H9 (cell line): ENCODE measurements around the gene MPZL3. TPM values are rescaled to one million over a fixed set of nuclear protein-coding genes. Genes with fewer than 3 reads are reported as not detected.

Source experiments
- DNase-seq: peaks from one replicate; pipeline ENCODE4 v3.0.0-alpha.2; 2017
- H2AFZ ChIP-seq: one replicate; pipeline ENCODE4 v1.6.1; 2013; ENCODE audit warnings: mild to moderate bottlenecking, low read length, control low read depth, moderate library complexity
- H2AK5ac ChIP-seq: 2 replicates; pipeline ENCODE4 v1.6.1; 2013; ENCODE audit warnings: low read length, control low read depth, mixed read lengths; ENCODE audit not compliant: insufficient read length
- H2BK120ac ChIP-seq: one replicate; pipeline ENCODE4 v1.6.1; 2013; ENCODE audit warnings: low read depth, mild to moderate bottlenecking, low read length, control low read depth, inconsistent platforms; ENCODE audit not compliant: poor library complexity, severe bottlenecking
- H2BK12ac ChIP-seq: 2 replicates; pipeline ENCODE4 v1.6.1; 2013; ENCODE audit warnings: low read length, control low read depth, mixed read lengths, low read depth; ENCODE audit not compliant: insufficient read length
- H2BK15ac ChIP-seq: 2 replicates; pipeline ENCODE4 v1.6.1; 2013; ENCODE audit warnings: low read depth, low read length, control low read depth
- H2BK20ac ChIP-seq: one replicate; pipeline ENCODE4 v1.6.1; 2013; ENCODE audit warnings: low read depth, mild to moderate bottlenecking, low read length, control low read depth, inconsistent platforms; ENCODE audit not compliant: poor library complexity, severe bottlenecking
- H2BK5ac ChIP-seq: 2 replicates; pipeline ENCODE4 v1.6.1; 2013; ENCODE audit warnings: low read length, control low read depth, mixed read lengths; ENCODE audit not compliant: insufficient read length
- H3K14ac ChIP-seq: 2 replicates; pipeline ENCODE4 v1.6.1; 2013; ENCODE audit warnings: low read length, control low read depth; ENCODE audit not compliant: insufficient read depth
- H3K18ac ChIP-seq: 2 replicates; pipeline ENCODE4 v1.6.1; 2013; ENCODE audit warnings: low read depth, mild to moderate bottlenecking, mixed read lengths, low read length, control low read depth; ENCODE audit not compliant: insufficient read length
- H3K23ac ChIP-seq: 2 replicates; pipeline ENCODE4 v1.6.1; 2013; ENCODE audit warnings: low read length, control low read depth, mixed read lengths, low read depth; ENCODE audit not compliant: insufficient read length
- H3K23me2 ChIP-seq: 2 replicates; pipeline ENCODE4 v1.6.1; 2013; ENCODE audit warnings: low read depth, mild to moderate bottlenecking, mixed read lengths, low read length, control low read depth; ENCODE audit not compliant: insufficient read length, poor library complexity, severe bottlenecking
- H3K27ac ChIP-seq: 2 replicates; pipeline ENCODE4 v1.5.1; 2013; ENCODE audit warnings: low read length, control low read depth, mixed read lengths, low read depth; ENCODE audit not compliant: insufficient read length
- H3K27me3 ChIP-seq: 2 replicates; pipeline ENCODE4 v1.6.1; 2013; ENCODE audit warnings: low read length, control low read depth, inconsistent platforms; ENCODE audit not compliant: insufficient read depth
- H3K4ac ChIP-seq: 2 replicates; pipeline ENCODE4 v1.6.1; 2013; ENCODE audit warnings: low read depth, mild to moderate bottlenecking, control low read depth, inconsistent platforms, low read length, moderate library complexity
- H3K4me1 ChIP-seq: 2 replicates; pipeline ENCODE4 v1.6.1; 2013; ENCODE audit warnings: low read length, control low read depth, inconsistent platforms; ENCODE audit not compliant: insufficient read depth
- H3K4me2 ChIP-seq: 2 replicates; pipeline ENCODE4 v1.6.1; 2013; ENCODE audit warnings: low read length, control low read depth, mixed read lengths; ENCODE audit not compliant: insufficient read length, insufficient read depth
- H3K56ac ChIP-seq: 2 replicates; pipeline ENCODE4 v1.6.1; 2013; ENCODE audit warnings: low read depth, mild to moderate bottlenecking, mixed read lengths, low read length, control low read depth; ENCODE audit not compliant: insufficient read length
- H3K79me1 ChIP-seq: 2 replicates; pipeline ENCODE4 v1.6.1; 2013; ENCODE audit warnings: low read depth, mild to moderate bottlenecking, moderate library complexity, low read length, control low read depth, inconsistent platforms; ENCODE audit not compliant: insufficient read depth, poor library complexity, severe bottlenecking
- H3K79me2 ChIP-seq: 2 replicates; pipeline ENCODE4 v1.6.1; 2013; ENCODE audit warnings: low read length, control low read depth, inconsistent platforms; ENCODE audit not compliant: insufficient read depth
- H3K9ac ChIP-seq: 2 replicates; pipeline ENCODE4 v1.6.1; 2013; ENCODE audit warnings: low read length, control low read depth, mixed read lengths; ENCODE audit not compliant: insufficient read length; ENCODE audit errors: extremely low read depth
- H3K9me3 ChIP-seq: one replicate; pipeline ENCODE4 v1.6.1; 2013; ENCODE audit warnings: low read depth, low read length, inconsistent platforms; ENCODE audit not compliant: control insufficient read depth
- H3T11ph ChIP-seq: one replicate; pipeline ENCODE4 v1.6.1; 2013; ENCODE audit warnings: mild to moderate bottlenecking, low read length, control low read depth, inconsistent platforms
- H4K20me1 ChIP-seq: one replicate; pipeline ENCODE4 v1.6.1; 2013; ENCODE audit not compliant: control insufficient read depth, insufficient read length, insufficient read depth
- H4K5ac ChIP-seq: 2 replicates; pipeline ENCODE4 v1.6.1; 2013; ENCODE audit warnings: low read depth, mild to moderate bottlenecking, mixed read lengths, low read length, control low read depth; ENCODE audit not compliant: insufficient read length
- H4K8ac ChIP-seq: replicated peaks from 2 replicates; pipeline ENCODE4 v1.6.1; 2013; ENCODE audit warnings: low read length, control low read depth, mixed read lengths, low read depth; ENCODE audit not compliant: insufficient read length
- H4K91ac ChIP-seq: 2 replicates; pipeline ENCODE4 v1.6.1; 2013; ENCODE audit warnings: low read depth, mild to moderate bottlenecking, moderate library complexity, mixed read lengths, low read length, control low read depth; ENCODE audit not compliant: insufficient read length
- H3K27ac Mint-ChIP-seq, 3 experiments: 2 replicates in 2 of 3; 3 replicates in 1 of 3; pipeline ENCODE4 v1.8.0; 2020 to 2021; ENCODE audit warnings: mixed read lengths in 3 of 3, mild to moderate bottlenecking in 1 of 3, moderate library complexity in 1 of 3
- H3K27me3 Mint-ChIP-seq: 2 replicates; pipeline ENCODE4 v1.8.0; 2021; ENCODE audit warnings: low read depth, mild to moderate bottlenecking, moderate library complexity, mixed read lengths
- H3K36me3 Mint-ChIP-seq, 3 experiments: 2 replicates in 2 of 3; 3 replicates in 1 of 3; pipeline ENCODE4 v1.8.0; 2020 to 2021; ENCODE audit warnings: low read depth in 3 of 3, mixed read lengths in 3 of 3; ENCODE audit not compliant: insufficient read depth in 1 of 3
- H3K4me1 Mint-ChIP-seq, 2 experiments: 2 replicates each; pipeline ENCODE4 v1.8.0; 2020; ENCODE audit warnings: mixed read lengths in 2 of 2
- H3K4me3 Mint-ChIP-seq, 2 experiments: 2 replicates in 1 of 2; 3 replicates in 1 of 2; pipeline ENCODE4 v1.8.0; 2020 to 2021; ENCODE audit warnings: mild to moderate bottlenecking in 2 of 2, mixed read lengths in 2 of 2, moderate library complexity in 1 of 2
- H3K9me3 Mint-ChIP-seq, 2 experiments: 2 replicates in 1 of 2; 3 replicates in 1 of 2; pipeline ENCODE4 v1.8.0; 2020; ENCODE audit warnings: mild to moderate bottlenecking in 2 of 2, mixed read lengths in 2 of 2, moderate library complexity in 1 of 2
- CTCF ChIP-seq: fragments of 200-600 bp; sonication (generic); conservative IDR thresholded peaks from 3 replicates; pipeline ENCODE4 v1.8.0; 2021; ENCODE audit warnings: antibody characterized with exemption, mild to moderate bottlenecking
- WGBS: extraction: QIAGEN DNeasy Blood & Tissue Kit; methylation state at CpG from one replicate; pipeline ENCODE4 v1.1.7; 2013; ENCODE audit warnings: missing lambda C conversion rate, low lambda C conversion rate, mixed read lengths; ENCODE audit not compliant: insufficient read length; ENCODE audit errors: extremely low coverage; 5-methylcytosine and 5-hydroxymethylcytosine counted together
- total RNA-seq: library from RNA; stranded (reverse); gene quantifications from 2 replicates; pipeline ENCODE4 v1.2.1, GENCODE V29; 2021

The MPZL3 gene
- total RNA-seq, 1 experiment from 2014 or later, result 2.6 TPM

GRCh38 chr11:118215262-118215661 lies 36.9 kb downstream of the MPZL3 start:
- Histone ChIP-seq H2BK120ac (no peak overlapping the region), H3K14ac (no peak overlapping the region), H3K18ac (no peak overlapping the region), H3K79me1 (no peaks in the 10 kb centered on the region), H3T11ph (no peak overlapping the region), H3K9me3 (no peaks in the 10 kb centered on the region), H2BK12ac (no peak overlapping the region), H3K27me3 (no peaks in the 10 kb centered on the region), H2BK20ac (no peak overlapping the region), H2AK5ac (no peak overlapping the region), H3K27ac (no peak overlapping the region), H3K4me1 (peaks cover 26% of the 10 kb centered on the region), H4K20me1 (no peaks in the 10 kb centered on the region), H3K23me2 (no peaks in the 10 kb centered on the region), H3K56ac (no peak overlapping the region), H2BK5ac (no peak overlapping the region), H3K23ac (no peak overlapping the region), H4K8ac (no peak overlapping the region), H3K79me2 (no peaks in the 10 kb centered on the region), H3K4ac (no peak overlapping the region), H3K9ac (no peak overlapping the region), H2BK15ac (no peak overlapping the region), H4K91ac (no peak overlapping the region), H3K4me2 (no peak overlapping the region), H2AFZ (no peak overlapping the region), H4K5ac (no peak overlapping the region)
- H3K4me3 Mint-ChIP-seq, result no peak overlapping the region
- H3K36me3 Mint-ChIP-seq, result peaks cover 0 to 6% (median 0%) of the 10 kb centered on the region in 3 experiments; a peak in 3 of 7 replicates
- H3K9me3 Mint-ChIP-seq, result peaks cover 0 to 6% of the 10 kb centered on the region in 2 experiments; a peak in 3 of 5 replicates
- TF ChIP-seq CTCF, result no peak
- no CpG with 5 or more reads among the region's 3 CpGs for WGBS
- DNase-seq, result no peak
- H3K4me1 Mint-ChIP-seq, result peaks cover 45% of the 10 kb centered on the region in 2 experiments
- H3K27ac Mint-ChIP-seq, result no peak overlapping the region
- peaks cover 11% of the 10 kb centered on the region for H3K27me3 Mint-ChIP-seq
